GM13977 (cell line): ENCODE results near the gene CACHD1.

Source experiments
- DNase-seq: peaks from one replicate; pipeline ENCODE4 v3.0.0; 2012; ENCODE audit warnings: low spot score
- CTCF ChIP-seq: IDR thresholded peaks from 2 replicates; pipeline ENCODE4 v1.5.1; 2012; ENCODE audit warnings: mild to moderate bottlenecking, control low read depth; ENCODE audit not compliant: insufficient read depth; ENCODE audit errors: extremely low read depth, missing control alignments
- in situ Hi-C: fragments of 300-500 bp; cut with MboI; formaldehyde crosslinking; loops from one replicate; pipeline ENCODE4 v1.12.0; 2022; ENCODE audit warnings: low sequenced_read_pairs, low pct_unique_long_range_greater_than_20kb, mixed read lengths, inconsistent platforms; ENCODE audit not compliant: unreplicated experiment

The CACHD1 gene

DNA sequence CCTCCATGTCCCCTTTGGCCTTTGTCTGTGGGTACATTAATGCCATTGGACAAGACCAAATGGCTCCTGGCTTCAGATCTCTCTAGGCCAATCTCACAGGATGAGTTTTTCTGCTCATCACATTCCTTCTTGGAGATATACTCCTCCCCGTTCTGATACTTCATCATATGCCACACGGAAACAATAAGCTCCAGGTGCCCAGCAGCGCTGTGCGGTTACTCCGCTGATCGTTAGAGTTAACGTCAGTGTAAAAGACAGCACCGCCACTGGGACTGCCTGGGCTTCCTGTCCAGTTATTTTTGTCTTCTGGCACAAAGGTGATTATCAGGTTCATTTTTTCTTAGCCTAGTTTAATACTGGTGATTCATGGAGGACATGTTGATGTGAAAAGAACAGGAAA lies 22.5 kb downstream of the CACHD1 start:
- in situ Hi-C loops = no loop called here
- no peak for DNase-seq

DNA sequence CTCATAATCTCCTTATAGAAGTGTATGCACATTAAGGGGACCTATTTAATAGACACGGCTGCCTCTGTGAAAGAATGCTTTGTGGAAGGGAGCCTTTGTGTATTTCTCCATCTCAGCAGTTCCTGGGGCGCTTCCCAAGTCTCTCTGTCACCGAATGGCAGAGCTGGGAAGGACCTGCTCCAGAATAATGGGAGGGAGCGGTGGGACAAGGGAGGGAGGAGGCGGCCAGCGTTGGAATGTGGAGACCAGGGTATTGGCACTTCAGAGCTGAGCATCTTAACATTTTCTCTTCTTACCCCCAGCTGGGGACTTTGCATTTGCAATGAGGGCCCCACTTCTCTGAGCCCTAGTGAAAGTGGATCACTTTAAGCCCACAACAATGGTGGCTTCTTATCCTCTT lies 23.9 kb downstream of the CACHD1 start:
- no peak for TF ChIP-seq CTCF
- in situ Hi-C loops = no loop called here
- DNase-seq = no peak

More for the DNA sequence above, 22.5 kb downstream of the CACHD1 start:
- no peak for TF ChIP-seq CTCF

DNA sequence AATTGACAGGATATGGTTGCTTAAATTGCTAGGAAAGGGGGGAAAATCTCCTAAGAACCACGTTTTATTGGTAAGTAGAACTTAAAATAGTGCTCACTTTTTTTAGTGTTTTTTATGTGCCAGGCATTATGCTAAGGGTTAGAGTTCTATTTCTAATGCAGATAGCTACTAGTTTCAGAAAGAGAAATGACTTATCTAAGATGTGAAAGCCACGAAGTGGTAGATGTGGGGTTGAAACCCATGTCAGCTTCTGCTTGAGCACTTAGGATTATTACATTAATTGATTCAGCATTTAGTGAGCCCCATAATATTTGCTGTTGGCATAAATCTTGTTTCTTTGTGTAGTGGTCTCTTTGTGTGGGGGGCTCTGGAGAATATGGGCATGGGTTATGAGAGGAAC lies 24.7 kb downstream of the CACHD1 start:
- DNase-seq = no peak
- TF ChIP-seq CTCF = no peak
- in situ Hi-C loops = no loop called here

DNA sequence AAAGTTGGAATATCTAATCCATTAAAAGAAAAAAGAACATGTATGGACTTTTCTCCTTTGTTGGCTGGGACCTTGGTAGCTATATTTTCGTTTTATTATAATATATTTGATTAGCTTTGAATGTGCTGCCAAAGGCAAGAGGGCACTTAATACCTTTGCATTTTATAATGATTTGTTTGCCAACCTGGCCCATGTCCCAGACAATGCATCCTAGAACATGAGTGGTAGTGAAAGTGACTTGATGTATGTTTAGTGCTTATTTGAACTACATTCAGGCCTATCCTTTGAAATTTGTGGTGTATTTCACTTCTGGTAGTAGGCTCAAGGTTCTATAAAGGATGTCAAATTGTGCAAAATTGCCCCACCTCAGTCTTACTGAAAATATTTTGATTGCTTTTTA lies 25.9 kb downstream of the CACHD1 start:
- DNase-seq = no peak

GRCh38 chr1:64496606-64497005 lies 26.7 kb downstream of the CACHD1 start:
- DNase-seq = no peak
- in situ Hi-C loops = no loop called here
- no peak for TF ChIP-seq CTCF

More for the DNA sequence above, 25.9 kb downstream of the CACHD1 start:
- TF ChIP-seq CTCF = no peak
- in situ Hi-C loops = no loop called here

DNA sequence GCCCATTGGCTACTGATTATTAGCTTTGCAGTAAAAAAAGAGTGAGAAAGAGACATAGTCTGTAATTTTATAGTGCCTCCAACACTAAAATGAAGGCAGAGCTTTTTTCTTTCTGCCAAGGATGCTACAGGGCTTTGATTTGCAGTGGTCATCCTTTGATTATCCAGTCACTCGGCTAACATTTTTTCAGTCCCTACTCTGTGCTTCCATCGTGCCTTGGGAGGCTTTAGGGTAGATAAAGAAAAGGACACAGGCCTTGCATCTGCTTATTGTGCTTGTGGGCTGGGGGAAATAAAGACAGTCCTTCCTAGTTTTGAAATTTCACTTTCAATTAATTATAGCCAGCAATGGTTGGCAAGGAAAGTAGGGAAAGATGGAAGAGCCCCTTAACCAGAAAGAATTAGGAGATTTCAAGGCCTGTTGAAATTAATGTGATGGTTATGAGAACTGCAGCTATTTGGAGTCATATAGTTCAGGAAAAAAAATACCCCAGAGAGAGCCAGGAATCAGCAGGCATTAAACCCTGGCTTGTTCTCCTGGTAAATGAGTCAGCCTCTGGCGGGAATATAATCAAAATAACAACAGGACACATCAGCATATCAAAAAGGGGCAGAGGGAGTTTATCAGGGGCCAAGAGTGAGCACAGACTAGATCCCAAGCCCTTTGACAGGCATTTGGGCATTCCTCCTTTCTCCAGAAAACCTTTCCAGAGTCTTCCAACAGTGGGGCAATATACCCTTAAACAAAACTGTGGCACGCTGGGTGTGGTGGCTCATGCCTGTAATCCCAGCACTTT lies 27.4 kb downstream of the CACHD1 start:
- TF ChIP-seq CTCF = no peak
- in situ Hi-C loops = no loop called here
- DNase-seq = no peak
